Neutrophil (primary cell): Measurements from ENCODE around the gene ZNF213.

Experiments used
- H3K27ac ChIP-seq: fragments of 200-600 bp; sonication (generic); 2 replicates; pipeline ENCODE4 v1.5.1; 2016; ENCODE audit warnings: mild to moderate bottlenecking, moderate library complexity
- H3K27me3 ChIP-seq: fragments of 200-600 bp; sonication (generic); 2 replicates; pipeline ENCODE4 v1.6.0; 2016; ENCODE audit warnings: mild to moderate bottlenecking
- H3K36me3 ChIP-seq: fragments of 200-600 bp; sonication (generic); 2 replicates; pipeline ENCODE4 v1.5.1; 2017
- H3K4me1 ChIP-seq, 2 experiments: fragments of 200-600 bp in 1 of 2; sonication (generic) in 1 of 2; 1 replicate in 1 of 2; 2 replicates in 1 of 2; pipeline versions ENCODE4 v1.5.1 to v1.6.1; 2013 to 2016; ENCODE audit warnings: low read depth in 1 of 2, low read length in 1 of 2, mild to moderate bottlenecking in 1 of 2, moderate library complexity in 1 of 2; ENCODE audit not compliant: control insufficient read depth in 1 of 2, insufficient read depth in 1 of 2
- H3K4me3 ChIP-seq, 2 experiments: fragments of 200-600 bp in 1 of 2; sonication (generic) in 1 of 2; 1 replicate in 1 of 2; 2 replicates in 1 of 2; pipeline ENCODE4 v1.5.1; 2013 to 2016; ENCODE audit warnings: low read depth in 1 of 2, low read length in 1 of 2, mild to moderate bottlenecking in 1 of 2, moderate library complexity in 1 of 2
- H3K9me3 ChIP-seq: fragments of 200-600 bp; sonication (generic); 2 replicates; pipeline ENCODE4 v1.5.1; 2016
- CTCF ChIP-seq: fragments of 200-600 bp; sonication (generic); IDR thresholded peaks from 2 replicates; pipeline ENCODE4 v1.5.1; 2016; ENCODE audit warnings: antibody characterized with exemption

ZNF213 gene

GRCh38 chr16:3099395-3099731, 35.5 kb upstream of the ZNF213 start:
- peaks cover 3% of the 10 kb centered on the region for H3K27me3 ChIP-seq
- peak overlapping the region in 1 of 2 experiments; percentile 60 for H3K4me3 ChIP-seq
- no peak for TF ChIP-seq CTCF
- H3K27ac ChIP-seq, result peak overlapping the region; percentile 58
- no peaks in the 10 kb centered on the region for H3K36me3 ChIP-seq
- peaks cover 56 to 68% of the 10 kb centered on the region in 2 experiments for H3K4me1 ChIP-seq
- H3K9me3 ChIP-seq, result no peaks in the 10 kb centered on the region

- Histone ChIP-seq H3K27ac (peak overlapping the region; percentile 58), H3K27me3 (peaks cover 3% of the 10 kb centered on the region), H3K9me3 (no peaks in the 10 kb centered on the region), H3K36me3 (no peaks in the 10 kb centered on the region), H3K4me3 (peak overlapping the region; percentile 55 to 60), H3K4me1 (peaks cover 56 to 62% of the 10 kb centered on the region in 2 experiments)
- TF ChIP-seq CTCF, result peak; percentile 10
Measured at GRCh38 chr16:3099732-3100499, 34.9 kb upstream of the ZNF213 start.

- Histone ChIP-seq H3K4me3 (peak overlapping the region; percentile 6 to 60), H3K36me3 (no peaks in the 10 kb centered on the region), H3K9me3 (no peaks in the 10 kb centered on the region), H3K27ac (peak overlapping the region; percentile 50), H3K27me3 (peaks cover 3% of the 10 kb centered on the region), H3K4me1 (peaks cover 50 to 52% of the 10 kb centered on the region in 2 experiments)
- peak; percentile 71 for TF ChIP-seq CTCF
Measured at GRCh38 chr16:3101018-3101840, 33.6 kb upstream of the ZNF213 start.

GRCh38 chr16:3101841-3102470, 32.9 kb upstream of the ZNF213 start:
- H3K27ac ChIP-seq, result no peak overlapping the region
- no peak for TF ChIP-seq CTCF
- H3K4me3 ChIP-seq, result peak overlapping the region in 1 of 2 experiments; percentile 42
- peaks cover 3% of the 10 kb centered on the region for H3K27me3 ChIP-seq
- no peaks in the 10 kb centered on the region for H3K36me3 ChIP-seq
- H3K4me1 ChIP-seq, result peaks cover 48 to 52% of the 10 kb centered on the region in 2 experiments
- no peaks in the 10 kb centered on the region for H3K9me3 ChIP-seq

- TF ChIP-seq CTCF, result peak; percentile 58
- Histone ChIP-seq H3K27me3 (peaks cover 27% of the 10 kb centered on the region), H3K4me3 (peak overlapping the region; percentile 60 to 83), H3K4me1 (peaks cover 24 to 26% of the 10 kb centered on the region in 2 experiments), H3K9me3 (no peaks in the 10 kb centered on the region), H3K36me3 (no peaks in the 10 kb centered on the region), H3K27ac (peak overlapping the region; percentile 54)
Measured at GRCh38 chr16:3106205-3106928, 28.5 kb upstream of the ZNF213 start.
